Measurements from ENCODE around the gene ACIN1.
A peak's percentile ranks its signal among the peaks of the same experiment; 100 is the strongest.

Gene ACIN1

GRCh38 chr14:23009939-23010726 is 84.8 kb downstream of the ACIN1 start, which contains the start of gene C14orf93:
Gene C14orf93 (minus strand): TSS chr14:23010143. CDS start chr14:22999023, 11,120 bp downstream.
- DNase-seq = peak; percentile 89

GRCh38 chr14:23009483-23009938 is 85.4 kb downstream of the ACIN1 start:
- no peak for DNase-seq

DNA sequence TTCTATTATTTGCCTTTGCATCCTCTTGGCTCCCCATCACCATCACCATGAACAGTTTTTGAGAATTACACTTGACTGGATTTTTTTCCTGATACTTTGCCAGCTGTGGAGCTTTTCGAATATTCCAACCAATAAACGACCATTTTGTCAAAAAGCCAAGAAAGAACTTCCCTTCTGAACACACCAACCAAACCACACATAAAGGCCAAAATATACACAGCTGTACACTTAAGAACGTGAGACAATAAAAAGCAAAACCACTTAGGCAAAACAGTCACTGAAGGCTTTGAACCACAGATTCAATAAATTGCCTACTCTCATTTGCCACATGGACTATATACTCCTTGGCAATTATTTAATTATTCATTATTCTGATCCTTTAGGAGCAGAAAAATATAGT is 86.1 kb downstream of the ACIN1 start:
- no peak for DNase-seq

All from activated CD4-positive, alpha-beta T cell treated with anti-CD3 and anti-CD28 coated beads, Interleukin-10, Interleukin-2, amounts not matched to agents 100 ng/mL and 50 ng/mL, durations not matched to agents 16 hours and 8 hours (primary cell).